HG03432 (cell line): ENCODE results near the gene MEIOC.
A peak's percentile ranks its signal among the peaks of the same experiment; 100 is the strongest.
"Not testable (repeated sequence)": the region's sequence is repeated elsewhere in the genome, so short reads cannot be mapped to it uniquely, and the experiment has no call there.

Source experiments
- ATAC-seq: cut with Tn5 transposase; IDR thresholded peaks from one replicate; pipeline ENCODE4 v1.9.1; 2021; ENCODE audit warnings: mild to moderate bottlenecking, moderate library complexity; ENCODE audit not compliant: unreplicated experiment

The MEIOC gene

GRCh38 chr17:44646280-44646679, 10.0 kb upstream of the MEIOC start:
- no peak for ATAC-seq

DNA sequence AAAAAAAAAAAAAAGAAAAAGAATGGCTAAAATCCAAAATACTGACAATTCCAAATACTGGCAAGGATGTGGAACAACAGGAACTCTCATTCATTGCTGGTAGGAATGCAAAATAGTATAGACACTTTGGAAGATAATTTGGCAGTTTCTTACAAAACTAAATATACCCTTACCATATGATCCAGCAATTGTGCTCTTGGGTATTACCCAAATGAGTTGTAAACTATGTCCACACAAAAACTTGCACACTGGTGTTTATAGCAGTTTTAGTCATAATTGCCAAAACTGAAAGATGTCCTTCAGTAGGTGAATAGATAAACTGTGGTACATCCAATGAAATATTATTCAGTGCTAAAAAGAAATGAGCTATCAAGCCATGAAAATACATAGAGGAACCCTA, 8.5 kb upstream of the MEIOC start:
- ATAC-seq: no peak

DNA sequence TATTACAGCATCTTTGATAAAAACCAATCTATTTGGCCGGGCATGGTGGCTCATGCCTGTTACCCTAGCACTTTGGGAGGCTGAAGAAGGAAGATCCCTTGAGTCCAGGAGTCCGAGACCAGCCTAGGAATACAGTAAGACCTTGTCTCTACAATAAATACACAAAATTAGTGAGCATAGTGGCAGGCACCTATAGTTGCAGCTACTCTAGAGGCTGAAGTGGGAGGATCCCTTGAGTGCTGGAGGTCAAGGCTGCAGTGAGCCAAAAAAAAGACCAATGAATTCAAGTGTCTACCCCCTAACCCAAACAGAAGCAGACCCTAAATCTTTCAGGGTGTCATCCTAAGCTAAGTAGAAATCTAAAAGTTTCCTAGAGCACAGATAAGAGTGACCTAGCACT, 7.3 kb upstream of the MEIOC start:
- no peak for ATAC-seq

GRCh38 chr17:44651228-44651627, 5.0 kb upstream of the MEIOC start:
- ATAC-seq: no peak

DNA sequence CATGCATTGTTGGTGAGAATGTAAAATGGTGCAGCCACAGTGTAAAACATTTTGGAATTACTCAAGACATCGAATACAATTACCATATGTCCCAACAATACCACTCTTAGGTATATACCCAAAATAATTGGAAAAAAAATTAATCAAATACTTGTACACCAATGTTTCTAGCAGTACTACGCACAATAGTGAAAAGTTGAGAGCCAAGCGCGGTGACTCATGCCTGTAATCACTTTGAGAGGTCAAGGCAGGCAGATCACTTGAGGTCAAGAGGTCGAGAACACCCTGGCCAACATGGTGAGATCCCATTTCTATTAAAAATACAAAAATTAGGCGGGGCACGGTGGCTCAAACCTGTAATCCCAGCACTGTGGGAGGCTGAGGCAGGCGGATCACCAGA, 3.5 kb upstream of the MEIOC start:
- ATAC-seq: no peak

DNA sequence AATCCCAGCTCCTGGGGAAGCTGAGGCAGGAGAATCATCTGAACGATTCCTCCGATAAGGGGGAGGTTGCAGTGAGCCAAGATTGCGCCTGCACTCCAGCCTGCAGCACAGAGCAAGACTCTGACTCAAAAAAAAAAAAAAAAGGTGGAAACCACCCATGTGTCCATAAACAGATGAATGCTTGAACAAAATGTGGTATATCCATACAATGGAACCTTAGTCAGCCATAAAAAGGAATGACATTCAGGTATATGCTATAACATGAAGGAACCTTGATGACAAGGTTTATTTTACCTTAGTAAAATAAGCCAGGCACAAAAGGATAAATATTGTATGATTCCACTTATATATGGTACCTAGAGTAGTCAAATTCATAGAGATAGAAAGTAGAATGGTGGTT, 2.9 kb upstream of the MEIOC start:
- no peak for ATAC-seq

GRCh38 chr17:44653954-44654353, 2.3 kb upstream of the MEIOC start:
- ATAC-seq: no peak

GRCh38 chr17:44661835-44662234, 5.6 kb downstream of the MEIOC start:
- ATAC-seq: no peak

DNA sequence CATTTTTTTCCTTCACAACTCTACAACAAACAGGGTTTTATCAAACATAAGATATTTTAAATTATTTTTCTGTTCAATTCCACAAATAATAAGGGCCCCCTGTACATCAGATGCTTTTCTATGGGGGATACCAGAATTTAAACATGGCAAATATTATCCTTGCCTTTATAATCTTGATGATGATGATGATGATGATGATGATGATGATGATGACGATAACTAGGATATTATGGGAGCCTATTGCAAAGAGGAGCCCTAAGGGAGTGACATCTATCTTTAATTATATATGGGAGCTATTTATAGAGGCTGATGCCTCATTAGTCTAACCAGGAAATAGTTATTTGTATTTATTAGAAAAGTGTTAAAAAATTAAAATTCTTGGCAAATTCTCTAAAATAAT, 6.8 kb downstream of the MEIOC start:
- no peak for ATAC-seq

GRCh38 chr17:44664867-44665266, 8.6 kb downstream of the MEIOC start:
- ATAC-seq: no peak

GRCh38 chr17:44666006-44666405, 9.7 kb downstream of the MEIOC start:
- no peak for ATAC-seq

GRCh38 chr17:44672479-44673093, 16.3 kb downstream of the MEIOC start:
- ATAC-seq: no peak

DNA sequence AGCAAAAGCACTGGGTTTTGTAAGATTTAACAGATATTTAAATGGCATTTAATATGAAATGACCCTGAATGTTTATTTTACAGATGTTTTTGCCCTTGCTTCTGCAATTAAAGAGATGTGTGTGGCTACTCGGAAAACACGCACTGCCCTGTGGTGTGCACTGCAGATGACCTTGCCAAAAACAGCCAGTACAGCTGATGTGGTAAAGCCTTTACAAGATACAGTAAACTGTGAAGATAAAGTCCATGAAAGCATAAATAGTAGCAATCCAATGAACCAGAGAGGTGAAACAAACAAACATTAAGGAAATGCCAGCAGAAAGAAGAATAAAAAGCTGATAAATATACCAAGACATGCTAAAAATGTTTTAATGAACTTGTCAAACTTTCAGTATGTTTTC, 17.6 kb downstream of the MEIOC start:
- no peak for ATAC-seq

DNA sequence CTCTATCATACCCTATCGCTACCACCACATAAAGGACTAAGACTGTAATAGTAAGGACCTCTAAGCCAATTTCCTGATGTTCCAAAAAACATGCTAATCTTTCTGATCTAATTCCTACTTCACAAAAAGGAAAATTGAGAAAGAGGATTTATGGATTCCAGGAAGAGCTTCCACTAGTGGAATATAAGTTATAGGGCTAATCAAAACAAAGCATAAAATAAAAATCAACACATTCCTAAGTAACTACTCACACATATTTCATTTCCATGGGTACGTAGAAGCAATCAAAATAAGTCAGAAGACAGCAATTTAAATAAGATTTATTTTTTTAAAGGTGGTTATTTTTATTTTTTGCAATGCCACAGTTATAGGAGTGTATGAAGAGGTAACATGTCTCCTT, 20.9 kb downstream of the MEIOC start:
- no peak for ATAC-seq

DNA sequence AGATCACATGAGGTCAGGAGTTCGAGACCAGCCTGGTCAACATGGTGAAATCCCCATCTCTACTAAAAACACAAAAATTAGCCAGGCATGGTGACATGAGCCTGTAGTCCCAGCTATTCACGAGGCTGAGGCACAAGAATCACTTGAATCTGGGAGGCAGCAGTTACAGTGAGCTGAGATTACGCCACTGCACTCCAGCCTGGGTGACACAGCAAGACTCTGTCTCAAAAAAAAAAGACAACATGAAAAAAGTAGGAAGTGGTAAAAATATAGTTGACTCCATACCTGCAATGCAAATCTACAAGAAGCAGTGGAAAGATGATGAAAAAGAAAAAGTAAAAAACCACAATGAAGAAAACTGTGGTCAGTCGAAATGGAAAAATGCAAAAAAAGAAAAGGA, 27.0 kb downstream of the MEIOC start:
- ATAC-seq: not testable (repeated sequence)

DNA sequence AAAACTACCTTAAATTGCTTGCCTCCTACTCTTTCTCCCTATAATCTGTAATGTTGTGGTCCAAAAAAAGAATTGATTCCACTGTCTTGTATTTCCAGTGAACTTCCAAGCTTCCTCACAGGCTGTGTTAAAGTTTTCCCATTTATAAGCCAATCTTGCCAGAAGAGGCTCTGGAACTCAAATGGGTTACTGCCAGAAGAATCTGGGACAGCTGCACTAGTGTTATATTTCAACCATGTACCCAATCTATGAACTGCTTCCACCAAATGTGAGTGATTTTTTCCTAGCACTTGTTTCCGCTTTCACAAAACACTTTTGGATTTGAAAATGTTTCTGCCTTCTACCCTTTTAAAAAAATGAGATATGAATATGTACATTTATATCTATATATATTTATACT, 31.5 kb downstream of the MEIOC start:
- ATAC-seq: no peak

- ATAC-seq: no peak
Measured at GRCh38 chr17:44688200-44688599, 31.9 kb downstream of the MEIOC start.

DNA sequence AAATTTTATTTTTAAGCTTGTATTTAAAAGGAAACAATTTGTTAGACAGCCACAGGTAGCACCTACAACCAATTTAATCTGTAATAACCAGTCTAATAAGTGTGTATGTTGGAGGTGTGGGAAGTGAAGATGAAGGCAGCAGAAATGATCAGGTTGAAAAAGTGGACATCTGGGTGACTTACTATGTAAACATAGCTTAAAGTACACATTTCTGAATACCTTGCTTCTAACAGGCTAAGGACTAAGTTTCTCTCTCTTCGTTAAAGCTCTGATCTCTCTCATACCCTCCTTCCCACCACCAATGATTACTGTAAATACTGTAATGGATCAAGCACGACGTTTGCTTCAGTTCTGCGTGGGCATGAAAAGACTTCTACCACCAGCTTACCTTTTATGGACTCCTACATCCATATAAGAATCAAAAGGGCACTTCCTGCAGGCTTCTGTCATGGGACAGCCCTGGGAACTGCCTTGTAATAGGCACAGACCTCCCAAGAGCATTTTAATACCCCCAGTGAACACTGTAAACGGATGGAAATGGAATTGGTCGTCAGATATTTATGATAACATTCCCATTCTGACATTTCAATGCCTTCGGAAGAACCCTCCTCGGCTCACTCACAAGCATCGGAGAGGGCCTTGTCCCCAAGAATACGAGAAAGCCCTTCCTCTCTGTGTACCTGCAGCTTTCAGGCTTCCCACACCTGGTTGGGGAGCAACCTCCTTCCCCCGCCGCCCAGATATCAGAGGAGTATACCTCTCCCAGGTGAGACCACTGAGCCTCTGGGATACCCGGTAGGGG, 32.6 kb downstream of the MEIOC start:
- ATAC-seq: peak; percentile 20

GRCh38 chr17:44689477-44690217, 33.4 kb downstream of the MEIOC start, which contains the start of gene CCDC43:
TSS of gene CCDC43 (minus strand) at chr17:44689776. CDS start at chr17:44689753, 23 bp downstream.
- ATAC-seq: peak; percentile 89

DNA sequence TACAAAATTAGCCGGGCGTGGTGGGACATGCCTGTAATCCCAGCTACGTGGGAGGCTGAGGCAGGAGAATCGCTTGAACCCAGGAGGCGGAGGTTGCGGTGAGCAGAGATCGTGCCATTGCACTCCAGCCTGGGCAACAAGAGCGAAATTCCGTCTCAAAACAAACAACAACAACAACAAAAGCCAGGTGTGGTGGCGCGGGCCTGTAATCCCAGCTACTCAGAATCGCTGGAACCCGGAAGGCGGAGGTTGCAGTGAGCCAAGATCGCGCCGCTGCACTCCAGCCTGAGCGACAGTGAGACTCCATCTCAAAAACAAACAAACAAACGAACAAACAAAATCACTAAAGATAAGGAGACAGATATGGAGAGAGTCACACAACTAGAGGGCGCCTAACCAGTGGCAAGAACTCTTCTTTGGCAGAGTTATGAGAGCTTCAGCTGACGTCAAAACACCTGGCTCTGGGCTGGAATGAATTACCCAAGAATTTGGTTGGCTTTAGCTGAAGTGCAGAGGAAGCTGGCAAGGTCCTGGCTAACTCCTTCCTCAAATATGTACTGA, 34.6 kb downstream of the MEIOC start:
- not testable (repeated sequence) for ATAC-seq

GRCh38 chr17:44693609-44694008, 37.3 kb downstream of the MEIOC start:
- no peak for ATAC-seq
